ENCODE data around the gene LAD1. TPM values are rescaled to one million over a fixed set of nuclear protein-coding genes. Genes with fewer than 3 reads are reported as not detected.

Gene LAD1
- total and polyA plus RNA-seq, 2 donors = 12.6 to 14.6 TPM

DNA sequence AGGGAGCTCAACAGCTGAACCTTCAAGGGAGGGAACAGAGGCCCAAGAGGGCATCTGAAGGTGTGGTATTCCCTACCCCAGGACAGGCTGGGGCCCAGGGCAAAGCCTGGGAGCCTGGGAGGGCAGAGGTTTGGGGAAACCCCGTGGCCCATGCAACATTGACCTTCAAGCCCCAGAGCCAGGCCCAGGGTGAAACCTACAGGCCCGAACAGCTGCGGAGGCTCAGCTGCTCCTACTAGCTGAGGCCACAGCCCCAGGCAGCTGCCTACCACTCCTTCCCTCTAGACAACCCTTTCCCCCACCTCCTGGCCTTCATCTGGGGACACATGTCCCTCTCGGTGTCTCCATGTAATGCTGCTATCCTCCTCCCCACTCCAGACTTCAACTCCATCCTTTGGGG, 3.2 kb downstream of the LAD1 start:
- no peak for DNase-seq (ENCODE audit: extremely low spot score)
- no peak overlapping the region for H3K4me3 ChIP-seq (ENCODE audit: low read depth, low read length)
- no peaks in the 10 kb centered on the region for H3K36me3 ChIP-seq (ENCODE audit: insufficient read depth)
- WGBS = 89% methylated on average over 4 of the region's 4 CpGs
- H3K27ac ChIP-seq (ENCODE audit: low read depth) = no peak overlapping the region
- H3K4me1 ChIP-seq (ENCODE audit: insufficient read depth) = no peaks in the 10 kb centered on the region

DNA sequence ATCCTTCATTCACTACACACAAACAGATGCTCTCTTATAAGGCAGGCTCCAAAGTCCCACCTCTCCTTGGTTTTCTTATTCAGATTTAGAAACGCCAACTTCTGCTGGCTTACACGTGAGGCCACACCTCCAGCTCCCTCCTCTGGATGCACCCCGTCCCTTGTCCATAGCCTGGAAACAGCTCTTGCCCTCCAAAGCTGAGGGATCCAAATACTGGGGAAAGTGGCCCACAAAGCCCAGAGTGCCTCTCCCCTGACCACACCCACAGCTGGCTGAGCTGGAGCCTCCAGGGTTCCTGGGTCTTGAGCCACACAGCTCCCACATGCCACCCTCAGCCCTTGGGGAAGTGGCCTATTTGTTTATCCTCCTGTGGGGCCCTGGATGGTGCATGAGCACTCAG, 4.5 kb downstream of the LAD1 start:
- no peak for DNase-seq (ENCODE audit: extremely low spot score)
- no peak overlapping the region for H3K27ac ChIP-seq (ENCODE audit: low read depth)
- WGBS = 67% methylated on average over 3 of the region's 3 CpGs
- no peak overlapping the region for H3K4me3 ChIP-seq (ENCODE audit: low read depth, low read length)
- H3K4me1 ChIP-seq (ENCODE audit: insufficient read depth) = no peaks in the 10 kb centered on the region
- no peaks in the 10 kb centered on the region for H3K36me3 ChIP-seq (ENCODE audit: insufficient read depth)

DNA sequence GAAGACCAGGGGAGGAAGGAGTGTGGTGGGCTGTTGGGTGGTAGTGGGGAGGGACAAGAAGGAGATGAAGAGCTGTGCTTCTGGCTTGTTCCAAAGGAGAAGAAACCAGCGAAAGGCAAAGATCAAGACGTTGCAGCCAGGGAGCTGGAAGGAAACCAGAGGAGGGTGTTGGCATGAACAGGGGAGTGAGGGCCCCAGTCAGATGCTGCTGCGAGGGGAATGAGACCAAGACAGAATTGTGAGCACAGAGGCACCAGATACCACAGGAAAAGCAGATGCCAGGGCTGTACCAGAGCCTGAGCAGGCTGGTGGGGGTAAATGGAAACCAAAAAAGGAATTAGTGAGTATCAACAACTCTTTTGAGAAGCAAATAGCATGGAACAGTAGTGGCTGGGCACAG, 6.0 kb downstream of the LAD1 start:
- Histone ChIP-seq H3K4me1 (ENCODE audit: insufficient read depth) (no peaks in the 10 kb centered on the region), H3K36me3 (ENCODE audit: insufficient read depth) (no peaks in the 10 kb centered on the region)
- 54% methylated on average over 3 of the region's 3 CpGs for WGBS

GRCh38 chr1:201391651-201392511, 7.2 kb downstream of the LAD1 start:
- 83% methylated on average over 9 of the region's 9 CpGs for WGBS

More for the DNA sequence above, 6.0 kb downstream of the LAD1 start:
- Histone ChIP-seq H3K27ac (ENCODE audit: low read depth) (no peak overlapping the region), H3K4me3 (ENCODE audit: low read depth, low read length) (no peak overlapping the region)
- no peak for DNase-seq (ENCODE audit: extremely low spot score)

GRCh38 chr1:201391225-201391624, 7.9 kb downstream of the LAD1 start:
- WGBS = 94% methylated on average over 1 of the region's 1 CpG
- Histone ChIP-seq H3K4me1 (ENCODE audit: insufficient read depth) (no peaks in the 10 kb centered on the region), H3K27ac (ENCODE audit: low read depth) (no peak overlapping the region), H3K36me3 (ENCODE audit: insufficient read depth) (no peaks in the 10 kb centered on the region), H3K4me3 (ENCODE audit: low read depth, low read length) (no peak overlapping the region)
- no peak for DNase-seq (ENCODE audit: extremely low spot score)

More at GRCh38 chr1:201391651-201392511, 7.2 kb downstream of the LAD1 start:
- no peaks in the 10 kb centered on the region for H3K36me3 ChIP-seq (ENCODE audit: insufficient read depth)
- no peak for DNase-seq (ENCODE audit: extremely low spot score)
- H3K27ac ChIP-seq (ENCODE audit: low read depth) = no peak overlapping the region
- H3K4me3 ChIP-seq (ENCODE audit: low read depth, low read length) = no peak overlapping the region
- H3K4me1 ChIP-seq (ENCODE audit: insufficient read depth) = no peaks in the 10 kb centered on the region

GRCh38 chr1:201389051-201389450, 10.1 kb downstream of the LAD1 start:
- no peaks in the 10 kb centered on the region for H3K36me3 ChIP-seq (ENCODE audit: insufficient read depth)

DNA sequence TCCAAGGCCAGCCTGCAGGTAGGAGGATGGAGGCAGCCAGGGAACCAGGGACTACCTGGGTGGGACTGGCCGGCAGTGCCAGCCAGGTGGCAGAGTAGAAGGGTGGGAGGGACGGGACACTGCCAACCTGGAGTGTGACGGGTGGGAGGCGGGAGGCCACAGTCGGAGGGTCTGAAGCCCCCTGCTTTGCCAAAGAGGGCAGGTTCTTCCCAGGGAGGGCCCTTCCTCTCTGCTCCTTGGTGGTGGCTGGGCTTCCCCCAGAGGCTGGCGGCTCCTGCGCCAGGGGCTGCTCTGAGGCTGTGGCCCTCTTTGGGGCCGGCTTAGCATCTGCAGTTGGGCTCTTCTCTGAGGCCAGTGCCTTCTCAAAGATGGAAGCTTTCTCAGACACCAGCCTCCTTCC, 12.9 kb downstream of the LAD1 start:
- Histone ChIP-seq H3K27ac (ENCODE audit: low read depth) (no peak overlapping the region), H3K4me1 (ENCODE audit: insufficient read depth) (no peaks in the 10 kb centered on the region), H3K4me3 (ENCODE audit: low read depth, low read length) (no peak overlapping the region), H3K36me3 (ENCODE audit: insufficient read depth) (no peaks in the 10 kb centered on the region)
- WGBS = 92% methylated on average over 8 of the region's 8 CpGs
- DNase-seq (ENCODE audit: extremely low spot score) = no peak

More at GRCh38 chr1:201389051-201389450, 10.1 kb downstream of the LAD1 start:
- Histone ChIP-seq H3K4me3 (ENCODE audit: low read depth, low read length) (no peak overlapping the region), H3K27ac (ENCODE audit: low read depth) (no peak overlapping the region), H3K4me1 (ENCODE audit: insufficient read depth) (no peaks in the 10 kb centered on the region)
- 84% methylated on average over 12 of the region's 12 CpGs for WGBS
- DNase-seq (ENCODE audit: extremely low spot score) = no peak

- Histone ChIP-seq H3K36me3 (ENCODE audit: insufficient read depth) (no peaks in the 10 kb centered on the region), H3K27ac (ENCODE audit: low read depth) (no peak overlapping the region), H3K4me1 (ENCODE audit: insufficient read depth) (no peaks in the 10 kb centered on the region), H3K4me3 (ENCODE audit: low read depth, low read length) (no peak overlapping the region)
- 87% methylated on average over 8 of the region's 8 CpGs for WGBS
- no peak for DNase-seq (ENCODE audit: extremely low spot score)
Observed at GRCh38 chr1:201385299-201385891, 13.7 kb downstream of the LAD1 start.

GRCh38 chr1:201384406-201384782, 14.7 kb downstream of the LAD1 start:
- H3K27ac ChIP-seq (ENCODE audit: low read depth) = no peak overlapping the region
- no peak overlapping the region for H3K4me3 ChIP-seq (ENCODE audit: low read depth, low read length)
- no peaks in the 10 kb centered on the region for H3K4me1 ChIP-seq (ENCODE audit: insufficient read depth)
- 56% methylated on average over 4 of the region's 4 CpGs for WGBS
- H3K36me3 ChIP-seq (ENCODE audit: insufficient read depth) = no peaks in the 10 kb centered on the region
- DNase-seq (ENCODE audit: extremely low spot score) = no peak

GRCh38 chr1:201383647-201384405, 15.3 kb downstream of the LAD1 start:
- no peak for DNase-seq (ENCODE audit: extremely low spot score)
- Histone ChIP-seq H3K36me3 (ENCODE audit: insufficient read depth) (no peaks in the 10 kb centered on the region), H3K4me3 (ENCODE audit: low read depth, low read length) (no peak overlapping the region), H3K4me1 (ENCODE audit: insufficient read depth) (no peaks in the 10 kb centered on the region), H3K27ac (ENCODE audit: low read depth) (no peak overlapping the region)
- 81% methylated on average over 4 of the region's 4 CpGs for WGBS

- H3K4me1 ChIP-seq (ENCODE audit: insufficient read depth) = no peaks in the 10 kb centered on the region
- DNase-seq (ENCODE audit: extremely low spot score) = peak; percentile 59
- no peaks in the 10 kb centered on the region for H3K36me3 ChIP-seq (ENCODE audit: insufficient read depth)
- H3K4me3 ChIP-seq (ENCODE audit: low read depth, low read length) = no peak overlapping the region
- WGBS = 77% methylated on average over 7 of the region's 7 CpGs
- H3K27ac ChIP-seq (ENCODE audit: low read depth) = no peak overlapping the region
Observed at GRCh38 chr1:201381130-201381529, 18.0 kb downstream of the LAD1 start.

GRCh38 chr1:201379733-201380242, 19.3 kb downstream of the LAD1 start:
- H3K4me3 ChIP-seq (ENCODE audit: low read depth, low read length) = no peak overlapping the region
- H3K4me1 ChIP-seq (ENCODE audit: insufficient read depth) = no peaks in the 10 kb centered on the region
- no peaks in the 10 kb centered on the region for H3K36me3 ChIP-seq (ENCODE audit: insufficient read depth)
- 83% methylated on average over 9 of the region's 9 CpGs for WGBS
- no peak overlapping the region for H3K27ac ChIP-seq (ENCODE audit: low read depth)
- no peak for DNase-seq (ENCODE audit: extremely low spot score)

- Histone ChIP-seq H3K27ac (ENCODE audit: low read depth) (no peak overlapping the region), H3K36me3 (ENCODE audit: insufficient read depth) (no peaks in the 10 kb centered on the region), H3K4me1 (ENCODE audit: insufficient read depth) (no peaks in the 10 kb centered on the region), H3K4me3 (ENCODE audit: low read depth, low read length) (no peak overlapping the region)
- DNase-seq (ENCODE audit: extremely low spot score) = no peak
- 94% methylated on average over 6 of the region's 6 CpGs for WGBS
Observed at GRCh38 chr1:201378804-201379203, 20.3 kb downstream of the LAD1 start.

Data from urinary bladder (tissue), 4 donors.